ENCODE results near the gene HEPH.

Gene HEPH

DNA sequence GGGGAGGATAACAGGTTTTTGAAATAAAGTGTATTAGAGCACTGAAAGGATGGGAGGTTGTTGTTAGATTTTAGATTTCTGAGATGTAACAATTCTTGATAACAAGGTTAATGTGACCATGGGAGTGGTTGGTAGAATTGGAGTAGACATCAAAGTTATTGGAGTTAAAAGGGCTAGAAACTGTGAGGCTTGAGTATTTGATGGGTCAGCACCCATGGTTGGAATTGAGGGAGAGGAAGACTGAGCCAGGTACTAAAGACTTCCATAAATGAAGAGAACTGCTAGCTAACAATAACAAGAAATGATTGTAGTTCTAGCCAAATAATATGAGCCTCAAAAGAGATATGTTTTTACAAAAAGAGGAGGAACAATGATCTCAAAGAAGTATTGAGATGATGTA, 98.8 kb downstream of the HEPH start:
- H3K4me3 ChIP-seq (ENCODE audit: low read depth, low read length) = no peak overlapping the region
- in situ Hi-C loops (cut with HindIII; ENCODE audit: low sequenced_read_pairs) = no loop called here

More for the DNA sequence above, 98.8 kb downstream of the HEPH start:
- TF ChIP-seq CTCF (IDR thresholded peaks at IDR 0.05; ENCODE audit: low read depth, low read length, missing control alignments) = no peak
- DNase-seq (ENCODE audit: low read depth) = no peak
